ENCODE measurements around the gene IPPK.

DNA sequence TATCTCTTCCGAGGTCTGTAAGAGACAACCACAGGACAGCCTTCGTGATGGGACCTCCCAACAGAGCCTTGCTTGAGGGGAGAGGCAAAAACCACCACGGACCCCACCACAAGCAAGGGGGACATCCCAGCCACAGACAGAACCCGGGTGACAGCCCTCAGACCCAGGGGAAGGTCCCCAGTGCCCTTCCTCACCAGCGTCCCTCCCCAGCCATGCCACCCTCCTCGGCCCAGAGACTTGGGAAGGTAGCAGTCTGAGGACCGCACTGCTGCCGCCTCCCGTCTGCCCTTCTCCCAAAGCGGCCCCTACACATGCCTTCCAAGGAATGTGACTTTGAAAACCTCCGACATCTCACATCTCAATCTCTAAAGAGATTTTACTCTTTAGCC lies 13.4 kb downstream of the IPPK start:
- TF ChIP-seq, protein P1, sequence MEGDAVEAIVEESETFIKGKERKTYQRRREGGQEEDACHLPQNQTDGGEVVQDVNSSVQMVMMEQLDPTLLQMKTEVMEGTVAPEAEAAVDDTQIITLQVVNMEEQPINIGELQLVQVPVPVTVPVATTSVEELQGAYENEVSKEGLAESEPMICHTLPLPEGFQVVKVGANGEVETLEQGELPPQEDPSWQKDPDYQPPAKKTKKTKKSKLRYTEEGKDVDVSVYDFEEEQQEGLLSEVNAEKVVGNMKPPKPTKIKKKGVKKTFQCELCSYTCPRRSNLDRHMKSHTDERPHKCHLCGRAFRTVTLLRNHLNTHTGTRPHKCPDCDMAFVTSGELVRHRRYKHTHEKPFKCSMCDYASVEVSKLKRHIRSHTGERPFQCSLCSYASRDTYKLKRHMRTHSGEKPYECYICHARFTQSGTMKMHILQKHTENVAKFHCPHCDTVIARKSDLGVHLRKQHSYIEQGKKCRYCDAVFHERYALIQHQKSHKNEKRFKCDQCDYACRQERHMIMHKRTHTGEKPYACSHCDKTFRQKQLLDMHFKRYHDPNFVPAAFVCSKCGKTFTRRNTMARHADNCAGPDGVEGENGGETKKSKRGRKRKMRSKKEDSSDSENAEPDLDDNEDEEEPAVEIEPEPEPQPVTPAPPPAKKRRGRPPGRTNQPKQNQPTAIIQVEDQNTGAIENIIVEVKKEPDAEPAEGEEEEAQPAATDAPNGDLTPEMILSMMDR (IDR thresholded peaks at IDR 0.05) = no peak
- TF ChIP-seq POLR2A (IDR thresholded peaks at IDR 0.05) = no peak
